HG03565 (cell line): ENCODE results near the gene RFPL4AL1.
"Not testable (repeated sequence)": the region's sequence is repeated elsewhere in the genome, so short reads cannot be mapped to it uniquely, and the experiment has no call there.

Experiments used
- ATAC-seq: cut with Tn5 transposase; IDR thresholded peaks from one replicate; pipeline ENCODE4 v1.9.1; 2021; ENCODE audit warnings: mild to moderate bottlenecking, moderate library complexity; ENCODE audit not compliant: unreplicated experiment

RFPL4AL1 gene

GRCh38 chr19:55768818-55769217, at the start of gene RFPL4AL1:
Gene RFPL4AL1 (plus strand): TSS chr19:55769118. CDS start chr19:55771805, 2,687 bp downstream.
- not testable (repeated sequence) for ATAC-seq

- no peak for ATAC-seq
These were observed 48.6 kb upstream of the RFPL4AL1 start for GRCh38 chr19:55720214-55720746.

- no peak for ATAC-seq
These were observed 48.1 kb upstream of the RFPL4AL1 start for GRCh38 chr19:55720801-55721200.

GRCh38 chr19:55723491-55723890, 45.4 kb upstream of the RFPL4AL1 start:
- ATAC-seq = no peak

GRCh38 chr19:55730378-55730777, 38.5 kb upstream of the RFPL4AL1 start:
- not testable (repeated sequence) for ATAC-seq

GRCh38 chr19:55738302-55738701, 30.6 kb upstream of the RFPL4AL1 start, which contains the start of gene NLRP9:
Gene NLRP9 (minus strand): TSS chr19:55738402. CDS start chr19:55738374, 28 bp downstream.
- ATAC-seq = no peak

- ATAC-seq = no peak
These were observed 18.2 kb upstream of the RFPL4AL1 start for GRCh38 chr19:55750715-55751114.

GRCh38 chr19:55753401-55753800, 15.5 kb upstream of the RFPL4AL1 start:
- no peak for ATAC-seq

GRCh38 chr19:55756808-55757207, 12.1 kb upstream of the RFPL4AL1 start:
- not testable (repeated sequence) for ATAC-seq

GRCh38 chr19:55758797-55759196, 10.1 kb upstream of the RFPL4AL1 start, which contains the start of gene RFPL4A:
Gene RFPL4A (plus strand): TSS chr19:55759097. CDS start chr19:55761801, 2,704 bp downstream.
- ATAC-seq = not testable (repeated sequence)

- ATAC-seq = no peak
These were observed 2.5 kb upstream of the RFPL4AL1 start for GRCh38 chr19:55766466-55766865.

- ATAC-seq = not testable (repeated sequence)
These were observed 714 bp downstream of the RFPL4AL1 start for GRCh38 chr19:55769632-55770031.

- ATAC-seq = no peak
These were observed 8.6 kb downstream of the RFPL4AL1 start for GRCh38 chr19:55777528-55777927.

- ATAC-seq = no peak
These were observed 9.4 kb downstream of the RFPL4AL1 start for GRCh38 chr19:55778331-55778730.

GRCh38 chr19:55781112-55781511, 12.2 kb downstream of the RFPL4AL1 start:
- no peak for ATAC-seq

GRCh38 chr19:55795021-55795420, 26.1 kb downstream of the RFPL4AL1 start:
- no peak for ATAC-seq

- ATAC-seq = no peak
These were observed 32.5 kb downstream of the RFPL4AL1 start for GRCh38 chr19:55801416-55801815.

- no peak for ATAC-seq
These were observed 33.4 kb downstream of the RFPL4AL1 start for GRCh38 chr19:55802281-55802680.

GRCh38 chr19:55809381-55810058, 40.6 kb downstream of the RFPL4AL1 start:
- no peak for ATAC-seq

- ATAC-seq = no peak
These were observed 42.4 kb downstream of the RFPL4AL1 start for GRCh38 chr19:55811340-55811739.

GRCh38 chr19:55812449-55812848, 43.5 kb downstream of the RFPL4AL1 start:
- ATAC-seq = no peak

- ATAC-seq = no peak
These were observed 45.0 kb downstream of the RFPL4AL1 start for GRCh38 chr19:55813906-55814305.
